ENCODE results near the gene GNL1.
"Not testable (repeated sequence)": the region's sequence is repeated elsewhere in the genome, so short reads cannot be mapped to it uniquely, and the experiment has no call there.

Gene GNL1

GRCh38 chr6:30568245-30568644 lies 12.0 kb upstream of the GNL1 start:
- no peak for DNase-seq

- no peak for DNase-seq
Observed at GRCh38 chr6:30565772-30566171, 9.5 kb upstream of the GNL1 start.

- no peak for DNase-seq
Observed at GRCh38 chr6:30564114-30564513, 7.8 kb upstream of the GNL1 start.

GRCh38 chr6:30562470-30563425 lies 6.5 kb upstream of the GNL1 start:
- DNase-seq: no peak

- no peak for DNase-seq
Observed at GRCh38 chr6:30560930-30561329, 4.6 kb upstream of the GNL1 start.

- no peak for DNase-seq
Observed at GRCh38 chr6:30557683-30557981, 1.3 kb upstream of the GNL1 start.

- peak; percentile 72 for DNase-seq
Observed at GRCh38 chr6:30556906-30557682, 805 bp upstream of the GNL1 start, which contains the start of gene PRR3. Gene PRR3 (plus strand): TSS chr6:30557295. CDS start chr6:30557345, 50 bp downstream.

GRCh38 chr6:30555816-30556065 lies 548 bp downstream of the GNL1 start:
- no peak for DNase-seq

- no peak for DNase-seq
Observed at GRCh38 chr6:30554962-30555815, 1.1 kb downstream of the GNL1 start.

- DNase-seq: no peak
Observed at GRCh38 chr6:30554404-30554803, 1.9 kb downstream of the GNL1 start.

GRCh38 chr6:30548375-30548774 lies 7.9 kb downstream of the GNL1 start:
- no peak for DNase-seq

GRCh38 chr6:30547454-30547853 lies 8.8 kb downstream of the GNL1 start:
- no peak for DNase-seq

- DNase-seq: peak; percentile 33
Observed at GRCh38 chr6:30544666-30545272, 11.5 kb downstream of the GNL1 start.

GRCh38 chr6:30543821-30544220 lies 12.5 kb downstream of the GNL1 start:
- no peak for DNase-seq

- DNase-seq: no peak
Observed at GRCh38 chr6:30542915-30543314, 13.4 kb downstream of the GNL1 start.

- no peak for DNase-seq
Observed at GRCh38 chr6:30542404-30542725, 13.9 kb downstream of the GNL1 start.

GRCh38 chr6:30541515-30542403 lies 14.5 kb downstream of the GNL1 start:
- peak; percentile 71 for DNase-seq

GRCh38 chr6:30537931-30538330 lies 18.4 kb downstream of the GNL1 start:
- no peak for DNase-seq

GRCh38 chr6:30533460-30534294 lies 22.6 kb downstream of the GNL1 start:
- no peak for DNase-seq

GRCh38 chr6:30530014-30530413 lies 26.3 kb downstream of the GNL1 start:
- DNase-seq: no peak

- not testable (repeated sequence) for DNase-seq
Observed at GRCh38 chr6:30529349-30529875, 26.9 kb downstream of the GNL1 start.
